Hematopoietic multipotent progenitor cell treated with erythropoietin and hydrocortisone succinate and interleukin-3 and kit ligand, for 4 days (in vitro differentiated cells): ENCODE data around the gene HPCAL1.
"Not testable (repeated sequence)": the region's sequence is repeated elsewhere in the genome, so short reads cannot be mapped to it uniquely, and the experiment has no call there.

Experiments used
- DNase-seq: peaks from one replicate; pipeline ENCODE4 v3.0.0-alpha.2; 2015

Gene HPCAL1

DNA sequence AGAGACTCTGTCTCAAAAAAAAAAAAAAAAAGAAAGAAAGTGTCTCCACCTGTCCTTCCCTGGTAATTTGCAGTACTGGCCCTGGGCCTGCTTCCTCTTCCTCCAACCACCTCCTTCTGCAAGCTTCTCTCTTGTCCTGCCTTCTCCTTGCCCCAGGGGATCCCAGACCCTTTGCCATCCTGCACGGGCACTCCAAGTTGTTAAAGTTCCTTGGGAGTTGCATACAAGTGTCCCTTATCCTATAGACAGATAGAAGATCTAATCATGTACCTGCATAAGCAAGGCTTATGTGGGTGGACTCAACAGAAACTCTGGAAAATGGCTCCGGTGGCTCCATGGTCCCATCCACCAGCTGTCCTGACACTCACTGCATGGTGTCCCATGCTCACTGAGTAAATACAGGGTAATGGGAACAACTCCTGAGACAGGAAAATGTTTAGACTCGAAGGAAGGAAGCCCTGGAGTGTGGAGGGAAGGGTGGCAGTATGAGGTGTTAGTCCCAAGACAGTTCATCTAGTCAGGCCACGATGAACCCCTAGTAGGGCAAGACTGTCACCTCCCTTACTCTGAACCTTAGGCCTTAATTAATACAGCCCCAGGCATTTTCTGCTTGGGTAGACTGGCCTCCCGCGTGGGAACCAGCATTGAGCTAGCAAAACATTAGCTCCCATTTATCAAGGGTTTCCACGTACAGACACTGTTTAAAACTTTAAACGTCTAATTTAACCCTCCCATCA is 128.3 kb downstream of the HPCAL1 start:
- DNase-seq: no peak

- peak; percentile 36 for DNase-seq
Observed at GRCh38 chr2:10431797-10432196, 129.1 kb downstream of the HPCAL1 start.

- peak; percentile 71 for DNase-seq
Observed at GRCh38 chr2:10432311-10433181, 129.8 kb downstream of the HPCAL1 start.

DNA sequence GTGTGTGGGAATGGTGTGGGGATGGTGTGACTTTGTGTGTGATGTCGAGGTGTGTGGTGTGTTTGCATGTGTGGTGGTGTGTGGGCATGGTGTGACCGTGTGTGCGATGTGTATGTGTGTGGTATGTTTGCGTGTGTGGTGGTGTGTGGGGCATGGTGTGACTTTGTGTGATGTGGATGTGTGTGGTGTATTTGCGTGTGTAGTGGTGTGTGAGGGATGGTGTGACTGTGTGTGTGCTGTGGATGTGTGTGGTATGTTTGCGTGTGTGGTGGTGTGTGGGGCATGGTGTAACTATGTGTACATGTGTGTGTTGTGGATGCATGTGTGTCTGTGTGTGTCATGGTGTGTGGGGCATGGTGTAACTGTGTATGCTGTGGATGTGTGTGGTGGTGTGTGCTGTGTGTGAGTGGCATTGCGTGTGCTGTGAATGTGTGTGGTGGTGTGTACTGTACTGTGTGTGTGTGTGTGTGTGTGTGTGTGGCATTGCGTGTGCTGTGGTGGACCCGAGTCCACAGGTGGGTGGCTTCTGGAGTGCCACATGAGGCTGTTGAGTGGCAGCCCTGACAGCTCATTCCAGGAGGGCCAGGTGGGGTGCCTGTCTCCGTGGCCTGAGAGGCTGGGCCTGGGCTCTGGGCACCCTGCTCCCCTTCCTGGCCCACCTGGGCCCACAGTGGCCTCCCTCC is 130.7 kb downstream of the HPCAL1 start:
- no peak for DNase-seq

DNA sequence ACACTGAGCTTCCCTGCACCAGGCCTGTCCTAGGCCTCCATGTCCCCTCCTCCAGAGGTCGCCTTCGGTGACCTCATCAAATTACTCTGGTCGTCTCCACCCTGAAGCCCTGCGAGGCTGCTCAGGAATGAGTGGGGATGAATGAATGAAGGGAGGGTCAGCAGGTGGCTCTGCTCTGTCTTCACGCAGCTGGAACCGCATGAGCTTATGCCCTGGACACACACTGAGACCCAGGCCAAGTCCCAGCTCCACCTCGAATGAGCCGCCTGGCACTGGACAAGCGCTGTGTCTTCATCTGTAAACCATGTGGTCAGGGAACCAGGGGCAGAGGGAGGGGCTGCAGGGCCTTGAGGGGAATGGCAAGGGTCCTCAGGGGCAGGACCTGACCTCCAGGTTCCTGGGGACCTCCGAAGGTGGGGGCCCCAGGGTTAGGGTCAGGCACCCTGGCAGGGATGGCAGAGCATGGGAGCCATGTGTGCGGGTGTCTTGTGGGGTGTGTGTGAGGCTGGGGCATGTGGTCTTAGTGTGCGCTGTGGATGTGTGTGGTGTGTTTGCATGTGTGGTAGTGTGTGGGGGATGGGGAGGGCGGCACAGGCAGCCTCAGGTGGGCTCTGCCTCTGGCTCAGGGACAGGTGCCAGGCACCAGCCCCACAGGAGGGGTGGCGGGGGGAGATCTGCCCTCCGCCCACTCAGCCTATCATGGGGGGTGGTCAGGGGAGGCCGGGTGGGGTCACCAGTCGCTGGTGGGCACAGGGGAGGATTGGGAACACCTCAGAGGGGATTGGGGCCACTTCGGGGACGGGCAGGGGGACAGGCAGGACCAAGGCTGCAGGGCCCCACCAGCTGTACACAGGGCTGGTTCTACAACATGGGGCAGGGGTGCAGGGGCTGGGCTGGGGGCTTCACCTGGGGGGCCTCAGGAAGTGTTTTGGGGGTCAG is 131.5 kb downstream of the HPCAL1 start:
- DNase-seq: no peak

DNA sequence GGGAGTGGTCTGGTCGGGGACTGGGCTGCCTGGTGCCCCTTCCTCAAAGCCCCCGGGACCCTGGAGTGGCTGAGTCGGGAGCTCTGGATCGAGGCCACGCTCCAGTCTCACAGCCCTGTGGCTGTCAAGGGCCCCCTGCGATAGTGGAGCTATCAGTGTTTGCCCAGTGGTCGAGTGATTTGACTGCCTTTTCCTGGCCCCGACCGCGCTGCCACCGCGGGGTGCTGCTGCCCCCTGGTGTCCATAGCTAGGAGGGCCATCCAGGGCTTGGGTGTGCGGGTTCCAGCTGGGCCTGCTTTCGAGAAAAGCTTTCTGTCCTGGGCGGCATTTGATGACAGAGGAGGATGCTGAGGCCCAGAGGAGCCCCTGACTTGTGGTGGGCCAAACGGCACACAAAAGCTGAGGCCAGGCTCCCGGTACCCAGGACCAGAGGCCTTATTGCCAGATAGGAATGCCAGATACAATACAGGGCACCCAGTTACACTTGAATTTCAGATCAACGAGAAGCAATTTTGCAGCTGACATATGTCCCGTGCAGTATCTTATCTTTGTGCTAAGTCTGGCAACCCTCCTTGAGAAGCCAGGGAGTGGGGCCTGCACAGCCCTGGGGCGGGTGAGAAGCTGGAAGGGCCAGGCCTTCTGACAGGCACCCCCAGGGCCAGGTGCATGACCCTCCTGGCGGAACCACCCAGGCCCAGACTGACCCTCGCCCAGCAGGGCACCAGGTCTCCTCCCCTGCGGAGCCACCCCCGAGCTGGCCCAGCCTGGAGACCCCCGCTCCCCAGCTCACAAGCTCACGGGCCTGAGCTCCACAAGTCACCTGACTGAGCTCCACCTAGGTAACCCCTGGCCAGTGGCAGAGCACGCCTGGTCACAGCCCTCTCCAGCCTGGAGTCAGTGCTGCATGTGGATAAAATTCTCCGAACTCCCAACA is 132.4 kb downstream of the HPCAL1 start:
- peak; percentile 94 for DNase-seq

DNA sequence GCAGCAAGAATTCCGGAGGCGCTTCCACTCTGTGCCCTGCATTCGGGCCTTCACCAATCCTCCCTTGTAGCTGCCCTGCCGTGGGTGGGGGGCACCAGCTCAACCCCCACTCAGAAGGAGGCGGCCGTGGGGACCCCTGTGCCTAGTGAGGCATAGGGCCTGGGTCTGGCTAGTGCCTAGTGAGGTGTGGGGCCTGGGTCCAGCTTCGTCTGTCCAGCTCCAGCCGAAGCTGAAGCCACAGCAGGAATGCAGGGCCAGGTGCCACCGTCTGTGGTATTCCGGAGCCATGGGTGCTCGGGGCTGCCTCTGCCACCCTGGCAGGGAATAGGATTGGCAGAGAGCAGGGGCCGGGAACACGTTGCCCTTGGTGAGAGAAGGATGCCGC is 133.1 kb downstream of the HPCAL1 start:
- DNase-seq: no peak

DNA sequence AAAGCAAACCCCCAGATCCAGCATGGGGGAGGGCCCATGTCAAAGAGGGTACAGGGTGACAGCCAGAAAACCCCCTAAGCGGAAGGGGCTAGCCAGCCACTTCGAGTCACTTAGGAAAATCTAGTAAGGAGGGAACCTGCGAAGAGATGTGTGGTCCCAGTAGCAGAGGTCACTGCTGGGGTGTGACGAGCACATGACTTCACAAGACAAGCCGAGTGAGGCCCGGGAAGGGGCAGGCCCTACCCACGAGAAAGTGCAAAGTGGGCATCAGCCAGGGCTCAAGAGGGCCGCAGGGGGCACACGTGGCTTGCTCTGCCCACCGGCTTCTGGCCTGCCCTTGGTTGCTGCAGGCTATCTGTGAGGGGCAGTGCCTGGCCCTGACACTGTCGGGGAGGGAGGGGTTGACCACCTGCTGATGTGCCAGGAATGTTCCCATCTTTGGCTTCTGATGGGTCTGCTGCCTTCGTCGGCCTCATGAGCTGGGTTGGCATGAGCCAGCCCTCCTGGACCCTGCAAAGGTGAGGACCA is 133.9 kb downstream of the HPCAL1 start:
- no peak for DNase-seq

DNA sequence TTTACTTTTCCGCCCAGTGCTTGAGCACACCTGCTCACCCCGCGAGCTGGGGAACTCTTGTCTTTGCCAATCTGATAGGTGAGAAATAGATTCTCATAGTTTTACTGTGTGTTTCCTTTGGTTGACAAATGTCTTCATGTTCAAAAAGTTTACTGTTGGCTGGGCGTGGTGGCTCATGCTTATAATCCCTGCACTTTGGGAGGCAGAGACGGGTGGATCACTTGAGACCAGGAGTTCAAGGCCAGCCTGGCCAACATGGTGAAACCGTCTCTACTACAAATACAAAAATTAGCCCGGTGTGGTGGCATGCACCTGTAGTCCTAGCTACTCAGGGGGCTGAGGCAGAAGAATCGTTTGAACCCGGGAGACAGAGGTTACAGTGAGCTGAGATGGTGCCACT is 135.1 kb downstream of the HPCAL1 start:
- DNase-seq: no peak

DNA sequence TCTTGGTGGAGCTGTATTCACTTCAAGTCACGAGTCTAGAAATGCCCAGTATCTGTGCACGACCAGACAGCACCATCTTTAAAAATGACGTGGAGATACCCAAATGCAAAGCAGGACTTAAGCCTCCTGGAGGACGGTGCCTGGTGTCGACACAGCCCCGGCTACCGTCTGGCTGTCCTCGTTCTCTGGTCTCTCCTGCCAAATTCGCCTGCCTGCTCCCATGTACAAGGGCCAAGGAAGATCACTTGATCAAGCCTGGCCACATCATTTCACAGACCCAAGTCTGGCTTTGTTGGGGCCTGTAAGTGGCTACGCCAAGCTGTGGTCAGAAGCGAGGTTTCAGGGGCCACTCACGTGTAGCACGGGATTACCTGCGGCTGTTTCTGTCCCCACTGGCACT is 136.0 kb downstream of the HPCAL1 start:
- no peak for DNase-seq

DNA sequence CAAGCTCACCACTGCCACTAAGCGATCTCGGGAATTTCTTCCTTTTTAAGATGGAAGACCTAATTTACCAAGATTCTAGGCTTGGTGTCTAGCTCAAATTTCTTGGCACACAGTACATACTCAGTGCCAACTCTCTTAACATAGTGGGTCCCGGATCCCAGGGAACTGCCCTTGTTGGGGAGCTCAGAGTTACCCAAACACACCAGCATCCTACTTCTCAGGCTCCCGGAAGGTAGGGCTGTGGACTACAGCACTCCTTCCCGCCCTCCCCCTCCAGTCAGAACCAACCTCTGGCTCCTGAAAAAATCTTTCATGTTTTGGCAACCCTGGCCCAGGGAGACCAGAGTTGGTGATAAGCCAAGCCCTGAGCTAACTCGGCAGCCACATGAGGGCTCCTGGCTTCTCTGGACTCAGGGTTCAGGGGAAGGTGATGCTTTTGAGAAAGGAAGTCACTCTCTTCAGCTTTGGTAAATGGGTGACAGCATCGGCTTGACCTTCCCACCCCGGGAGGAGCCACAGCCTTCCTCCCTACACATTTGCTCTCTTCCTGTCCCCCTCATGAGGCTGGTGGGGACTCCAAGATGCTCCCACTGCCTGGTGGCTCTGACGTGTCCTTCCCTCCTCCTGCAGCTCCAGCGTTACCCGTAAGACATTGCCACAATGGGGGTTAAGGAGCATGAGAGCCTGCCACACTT is 136.6 kb downstream of the HPCAL1 start:
- DNase-seq: no peak

- DNase-seq: no peak
Observed at GRCh38 chr2:10439971-10440370, 137.3 kb downstream of the HPCAL1 start.

DNA sequence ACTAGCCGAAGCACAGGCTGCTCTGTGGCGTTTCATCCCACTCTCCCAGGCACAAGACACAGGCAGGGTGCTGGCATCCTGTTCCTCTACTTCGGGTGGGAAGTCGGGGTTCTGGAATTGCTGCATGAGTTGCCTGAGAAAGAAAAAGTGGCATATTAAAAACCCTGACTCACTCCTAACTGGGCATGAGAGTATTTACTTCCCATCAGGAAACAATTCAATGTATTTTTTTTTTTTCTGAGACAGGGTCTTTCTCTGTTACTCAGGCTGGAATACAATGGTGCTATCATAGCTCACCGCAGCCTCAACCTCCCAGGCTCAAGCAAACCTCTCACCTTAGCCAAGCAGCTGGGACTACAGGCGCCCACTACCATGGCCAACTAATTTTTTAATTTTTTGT is 138.0 kb downstream of the HPCAL1 start:
- DNase-seq: no peak

DNA sequence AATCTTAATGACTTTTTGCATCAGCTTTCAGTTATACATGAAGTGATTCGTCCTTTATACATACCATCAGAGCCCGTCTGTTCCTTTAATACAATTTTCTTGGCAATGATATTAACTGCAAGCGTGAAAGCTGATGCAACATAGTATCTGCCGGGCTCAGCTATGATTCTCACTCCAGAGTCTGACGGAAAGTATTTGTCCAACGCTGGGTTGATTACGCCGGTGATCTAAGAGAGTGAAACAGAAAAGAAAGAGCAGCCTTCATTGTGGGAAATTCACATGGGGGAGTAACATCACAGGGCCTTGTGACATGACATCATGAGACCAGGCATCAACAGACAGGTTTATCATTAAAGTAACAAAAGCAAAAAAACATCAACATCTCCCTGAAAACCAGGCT is 139.2 kb downstream of the HPCAL1 start:
- no peak for DNase-seq

DNA sequence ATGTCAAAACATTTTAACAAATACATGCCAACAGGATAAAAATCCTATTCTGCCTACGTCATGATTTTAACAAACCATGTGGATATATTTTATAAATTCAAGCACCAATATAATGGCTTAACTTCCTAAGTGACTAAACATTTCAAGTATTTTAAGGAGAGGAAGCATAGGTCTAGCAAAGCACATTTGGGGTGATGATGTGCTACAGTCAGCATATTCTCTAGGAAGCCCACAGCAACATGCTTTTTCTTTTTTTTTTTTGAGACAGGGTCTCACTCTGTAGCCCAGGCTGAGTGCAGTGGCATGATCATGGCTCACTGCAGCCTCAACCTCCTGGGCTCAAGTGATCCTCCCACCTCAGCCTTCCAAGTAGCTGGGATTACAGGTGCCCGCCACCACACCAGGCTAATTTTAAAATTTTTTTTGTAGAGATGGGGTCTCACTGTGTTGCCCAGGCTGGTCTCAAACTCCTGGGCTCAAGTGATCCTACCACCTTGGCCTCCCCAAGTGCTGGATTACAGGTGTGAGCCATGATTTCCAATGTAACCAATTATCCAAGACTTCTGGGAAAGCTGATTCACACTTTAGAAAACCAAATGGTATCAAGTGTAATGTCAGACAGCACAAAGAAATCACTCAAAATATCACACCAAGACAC is 139.9 kb downstream of the HPCAL1 start:
- DNase-seq: not testable (repeated sequence)

DNA sequence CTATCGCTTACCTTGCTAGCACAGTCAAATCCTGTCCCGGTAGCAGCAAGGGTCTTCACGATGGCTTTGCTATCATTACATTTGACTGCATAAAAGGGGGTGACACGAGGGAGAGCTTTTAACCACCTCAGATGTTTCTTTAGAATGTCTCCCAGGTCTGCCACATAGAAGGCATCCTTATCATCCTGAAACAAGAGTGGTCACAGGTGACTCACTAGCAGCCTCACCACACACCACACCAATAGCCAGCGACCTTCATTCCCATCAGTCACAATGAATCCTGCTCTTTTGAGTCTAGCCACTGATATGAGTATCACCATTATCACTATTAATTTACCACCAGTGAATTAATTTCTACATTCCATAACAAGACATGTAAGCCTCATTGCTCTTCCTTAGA is 141.8 kb downstream of the HPCAL1 start:
- DNase-seq: no peak

- DNase-seq: no peak
Observed at GRCh38 chr2:10446631-10447030, 143.9 kb downstream of the HPCAL1 start.

DNA sequence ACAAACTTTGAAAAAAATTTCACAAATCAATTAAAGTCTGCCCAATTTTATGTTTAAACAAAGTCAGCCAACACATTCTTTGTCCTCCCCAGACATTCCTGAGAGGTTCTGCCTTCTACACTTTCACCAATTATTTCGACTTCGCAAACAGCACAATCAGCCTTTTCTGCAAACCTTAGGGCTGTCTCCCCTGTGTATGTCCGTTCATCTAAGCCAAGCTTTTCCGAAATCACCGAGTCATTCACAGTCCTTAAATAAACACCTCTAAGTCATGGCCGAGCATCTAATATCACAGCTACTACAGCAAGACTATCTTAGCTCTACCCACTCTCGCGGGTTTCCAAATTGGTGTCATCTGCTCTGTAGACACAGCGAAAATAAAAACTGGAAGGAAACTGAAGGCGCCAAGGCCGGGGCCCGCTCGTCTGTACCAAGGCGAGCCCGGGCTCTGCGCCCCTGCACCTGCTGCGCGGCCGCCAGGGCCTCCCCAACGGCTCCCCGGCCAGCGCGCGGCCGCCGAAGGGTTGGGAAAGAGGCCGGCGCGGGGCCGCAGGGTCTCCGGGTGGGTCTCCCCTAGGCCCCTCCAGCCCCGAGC is 144.7 kb downstream of the HPCAL1 start:
- peak; percentile 68 for DNase-seq

DNA sequence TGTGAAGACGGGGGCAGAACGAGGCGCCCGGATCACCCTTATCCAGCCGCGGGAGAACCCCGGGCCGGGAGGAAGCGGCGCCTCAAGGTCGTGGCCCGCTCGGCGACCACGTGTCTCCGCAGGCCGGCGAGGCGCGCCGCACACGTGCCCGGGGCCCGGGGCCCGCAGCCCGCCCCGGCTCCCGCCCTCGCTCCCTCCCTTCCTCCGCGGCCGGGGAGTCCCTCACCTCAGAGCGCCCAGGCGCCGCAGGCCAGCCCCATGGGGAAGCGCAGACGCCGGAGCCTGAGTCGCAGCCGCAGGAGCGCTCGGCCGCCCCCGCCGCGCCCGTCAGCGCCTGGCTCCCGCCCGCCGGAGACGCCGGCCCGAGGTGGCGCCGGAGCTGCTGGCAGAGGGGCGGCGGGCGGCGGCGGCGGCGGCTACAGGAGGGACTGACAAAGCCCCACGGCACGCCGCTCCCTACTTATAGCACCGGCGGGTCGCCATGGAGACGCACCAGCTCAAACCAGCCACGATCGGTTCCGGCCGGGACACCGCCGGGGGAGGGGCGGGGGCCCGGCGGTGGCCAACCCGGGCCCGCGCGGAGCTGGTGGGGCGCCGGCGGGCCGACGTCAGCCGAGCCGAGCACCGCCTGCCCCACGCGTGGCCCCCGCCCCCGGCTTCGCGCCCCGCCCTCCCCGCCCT is 145.3 kb downstream of the HPCAL1 start, which contains the start of gene ODC1:
ODC1 (minus strand) TSS at position 433 of the 681 bp plus-strand sequence. CDS start 3,295 bp downstream, outside the sequence.
- no peak for DNase-seq
